Fibroblast of mammary gland (primary cell): ENCODE measurements around the gene SPDYE3.
"Not testable (repeated sequence)": the region's sequence is repeated elsewhere in the genome, so short reads cannot be mapped to it uniquely, and the experiment has no call there.

Experiments used
- DNase-seq: peaks from one replicate; pipeline ENCODE4 v3.0.0-alpha.2; 2010; ENCODE audit warnings: low read depth
- H3K4me3 ChIP-seq: 2 replicates; pipeline ENCODE4 v1.5.1; 2011; ENCODE audit warnings: low read depth, mild to moderate bottlenecking, low read length, moderate library complexity; ENCODE audit not compliant: control insufficient read depth
- TF ChIP-seq, protein P1 (sequence below): conservative IDR thresholded peaks from 2 replicates; pipeline ENCODE4 v1.5.1; 2011; ENCODE audit warnings: low read depth, low read length, inconsistent platforms; ENCODE audit not compliant: control insufficient read depth, insufficient read depth

The SPDYE3 gene

DNA sequence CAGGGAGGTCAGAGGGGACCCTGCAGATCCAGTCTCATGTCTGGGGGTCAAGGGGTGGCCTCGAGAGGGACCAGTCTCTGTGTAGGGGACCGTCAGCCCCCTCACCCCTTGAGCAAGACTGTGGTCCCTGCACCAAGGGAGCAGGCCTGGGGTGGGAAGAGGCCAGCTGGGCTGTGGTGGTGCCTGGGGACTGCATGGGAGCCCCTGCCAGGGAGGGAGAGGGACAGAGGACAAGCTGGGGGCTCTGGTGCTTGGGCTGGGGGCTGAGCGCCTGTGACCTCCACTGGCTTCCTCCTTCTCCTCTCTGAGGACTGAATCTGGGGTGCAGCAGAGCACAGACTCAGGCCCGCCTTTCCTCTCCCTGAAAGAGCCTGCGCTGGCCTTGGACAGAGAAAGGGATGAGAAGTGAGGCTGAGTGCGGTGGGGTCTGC is 49.6 kb downstream of the SPDYE3 start:
- TF ChIP-seq, protein P1, sequence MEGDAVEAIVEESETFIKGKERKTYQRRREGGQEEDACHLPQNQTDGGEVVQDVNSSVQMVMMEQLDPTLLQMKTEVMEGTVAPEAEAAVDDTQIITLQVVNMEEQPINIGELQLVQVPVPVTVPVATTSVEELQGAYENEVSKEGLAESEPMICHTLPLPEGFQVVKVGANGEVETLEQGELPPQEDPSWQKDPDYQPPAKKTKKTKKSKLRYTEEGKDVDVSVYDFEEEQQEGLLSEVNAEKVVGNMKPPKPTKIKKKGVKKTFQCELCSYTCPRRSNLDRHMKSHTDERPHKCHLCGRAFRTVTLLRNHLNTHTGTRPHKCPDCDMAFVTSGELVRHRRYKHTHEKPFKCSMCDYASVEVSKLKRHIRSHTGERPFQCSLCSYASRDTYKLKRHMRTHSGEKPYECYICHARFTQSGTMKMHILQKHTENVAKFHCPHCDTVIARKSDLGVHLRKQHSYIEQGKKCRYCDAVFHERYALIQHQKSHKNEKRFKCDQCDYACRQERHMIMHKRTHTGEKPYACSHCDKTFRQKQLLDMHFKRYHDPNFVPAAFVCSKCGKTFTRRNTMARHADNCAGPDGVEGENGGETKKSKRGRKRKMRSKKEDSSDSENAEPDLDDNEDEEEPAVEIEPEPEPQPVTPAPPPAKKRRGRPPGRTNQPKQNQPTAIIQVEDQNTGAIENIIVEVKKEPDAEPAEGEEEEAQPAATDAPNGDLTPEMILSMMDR = no peak
- no peak overlapping the region for H3K4me3 ChIP-seq
- DNase-seq = no peak

GRCh38 chr7:100358027-100358856 is 50.7 kb downstream of the SPDYE3 start, which contains the start of gene PILRB:
Gene PILRB, plus strand, starts transcription at chr7:100358117. Its CDS starts 186 bp downstream, at chr7:100358303.
- TF ChIP-seq, protein P1 = no peak
- H3K4me3 ChIP-seq = no peak within 1 kb of the TSS
- DNase-seq = no peak

DNA sequence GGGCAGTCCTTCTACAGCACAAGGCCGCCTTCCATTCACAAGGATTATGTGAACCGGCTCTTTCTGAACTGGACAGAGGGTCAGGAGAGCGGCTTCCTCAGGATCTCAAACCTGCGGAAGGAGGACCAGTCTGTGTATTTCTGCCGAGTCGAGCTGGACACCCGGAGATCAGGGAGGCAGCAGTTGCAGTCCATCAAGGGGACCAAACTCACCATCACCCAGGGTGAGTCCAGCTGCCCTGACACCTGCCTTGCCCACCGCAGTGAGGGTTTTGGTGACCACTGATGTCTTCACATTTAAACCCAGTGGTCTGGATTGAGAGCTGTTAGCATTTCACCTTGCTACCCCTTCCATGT is 51.3 kb downstream of the SPDYE3 start:
- TF ChIP-seq, protein P1 = no peak
- no peak for DNase-seq
- no peak overlapping the region for H3K4me3 ChIP-seq

- no peak for DNase-seq
- H3K4me3 ChIP-seq = no peak overlapping the region
Observed at GRCh38 chr7:100360135-100360854, 52.8 kb downstream of the SPDYE3 start.

DNA sequence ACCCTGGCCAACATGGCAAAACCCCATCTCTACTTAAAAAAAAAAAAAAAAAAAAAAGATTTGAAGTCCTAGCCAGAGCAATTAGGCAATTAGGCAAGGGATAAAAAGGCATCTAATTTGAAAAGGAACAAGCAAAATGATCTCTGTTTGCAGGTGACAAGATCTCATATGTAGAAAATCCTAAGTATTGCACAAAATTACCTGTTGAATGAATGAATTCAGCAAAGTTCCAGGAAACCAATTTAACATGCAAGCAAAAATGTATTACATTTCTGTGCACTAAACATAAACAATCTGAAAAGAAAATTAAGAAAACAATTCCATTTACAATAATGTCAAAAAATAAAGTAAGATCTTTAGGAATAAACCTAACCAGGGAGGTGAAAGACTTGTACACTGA is 55.6 kb downstream of the SPDYE3 start:
- DNase-seq = no peak
- TF ChIP-seq, protein P1 = no peak
- no peak overlapping the region for H3K4me3 ChIP-seq

More at GRCh38 chr7:100360135-100360854, 52.8 kb downstream of the SPDYE3 start:
- TF ChIP-seq, protein P1 = no peak

DNA sequence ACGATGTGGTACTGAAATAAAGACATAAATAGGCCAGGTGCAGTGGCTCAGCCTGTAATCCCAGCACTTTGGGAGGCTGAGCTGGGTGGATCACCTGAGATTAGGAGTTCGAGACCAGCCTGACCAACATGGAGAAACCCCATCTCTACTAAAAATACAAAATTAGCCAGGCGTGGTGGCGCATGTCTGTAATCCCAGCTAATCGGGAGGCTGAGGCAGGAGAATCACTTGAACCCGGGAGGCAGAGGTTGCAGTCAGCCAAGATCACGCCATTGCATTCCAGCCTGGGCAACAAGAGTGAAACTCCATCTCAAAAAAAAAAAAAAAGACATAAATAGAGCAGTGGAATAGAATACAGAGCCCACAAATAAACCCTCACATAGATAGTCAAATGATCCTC is 56.3 kb downstream of the SPDYE3 start:
- not testable (repeated sequence) for H3K4me3 ChIP-seq

DNA sequence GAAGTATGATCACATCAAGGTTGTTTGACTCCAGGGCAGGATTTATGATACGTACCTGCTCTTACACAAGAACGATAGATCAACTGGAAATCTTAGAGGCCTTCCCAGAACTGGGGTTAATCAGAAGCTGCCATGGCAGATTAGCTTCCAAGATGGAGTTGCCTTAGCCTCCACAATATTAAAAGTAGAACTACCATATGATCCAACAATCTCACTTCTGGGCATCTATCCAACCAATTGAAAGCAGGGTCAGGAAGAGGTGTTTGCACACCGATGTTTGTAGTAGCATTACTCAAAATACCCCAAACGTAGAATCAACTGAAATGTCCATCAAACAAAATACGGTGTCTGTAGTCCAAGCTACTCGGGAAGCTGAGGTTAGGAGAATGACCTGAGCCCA is 57.0 kb downstream of the SPDYE3 start:
- no peak for DNase-seq
- TF ChIP-seq, protein P1 = no peak
- H3K4me3 ChIP-seq = no peak overlapping the region

More for the DNA sequence above, 56.3 kb downstream of the SPDYE3 start:
- DNase-seq = not testable (repeated sequence)

DNA sequence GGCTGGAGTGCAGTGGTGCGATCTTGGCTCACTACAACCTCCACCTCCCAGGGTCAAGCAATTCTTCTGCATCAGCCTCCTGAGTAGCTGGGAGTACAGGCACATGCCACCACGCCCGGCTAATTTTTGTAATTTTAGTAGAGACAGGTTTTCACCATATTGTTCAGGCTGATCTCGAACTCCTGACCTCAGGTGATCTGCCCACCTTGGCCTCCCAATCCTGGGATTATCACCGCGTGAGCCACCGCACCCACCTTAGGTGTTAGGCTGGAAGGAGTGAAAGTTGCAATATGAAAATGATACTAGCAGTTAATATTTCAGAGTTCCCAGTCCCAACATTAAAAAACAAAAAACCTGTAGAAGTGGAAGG is 58.5 kb downstream of the SPDYE3 start:
- DNase-seq, H3K4me3 ChIP-seq: not testable (repeated sequence)
